T-helper 17 cell (primary cell): ENCODE data around the gene ZNF485. TPM values are rescaled to one million over a fixed set of nuclear protein-coding genes. Genes with fewer than 3 reads are reported as not detected.
A peak's percentile ranks its signal among the peaks of the same experiment; 100 is the strongest.
"Not testable (repeated sequence)": the region's sequence is repeated elsewhere in the genome, so short reads cannot be mapped to it uniquely, and the experiment has no call there.

Experiments used
- ATAC-seq: fragments of 150-1000 bp; cut with Tn5 transposase; 2 replicates; pipeline ENCODE4 v1.10.0; 2021; ENCODE audit warnings: mild to moderate bottlenecking, moderate library complexity
- DNase-seq, 3 donors: peaks; one replicate each; pipeline versions ENCODE4 v3.0.0 to v3.0.0-alpha.2; 2020 to 2021
- H3K9me3 ChIP-seq: one replicate; pipeline ENCODE4 v1.7.0; 2013; ENCODE audit warnings: low read length, mild to moderate bottlenecking; ENCODE audit not compliant: control insufficient read depth, poor library complexity, severe bottlenecking
- H3K27ac Mint-ChIP-seq: one replicate; pipeline ENCODE4 v1.8.0; 2022; ENCODE audit warnings: mild to moderate bottlenecking, moderate library complexity, mixed read lengths
- H3K27me3 Mint-ChIP-seq: one replicate; pipeline ENCODE4 v1.8.0; 2022; ENCODE audit warnings: mixed read lengths
- H3K36me3 Mint-ChIP-seq: one replicate; pipeline ENCODE4 v1.8.0; 2022; ENCODE audit warnings: low read depth, mixed read lengths
- H3K4me1 Mint-ChIP-seq: one replicate; pipeline ENCODE4 v1.8.0; 2022; ENCODE audit warnings: mild to moderate bottlenecking, mixed read lengths
- H3K4me3 Mint-ChIP-seq: one replicate; pipeline ENCODE4 v1.8.0; 2022; ENCODE audit warnings: mild to moderate bottlenecking, moderate library complexity, mixed read lengths
- total RNA-seq, 4 donors: library from RNA in 2 of 4; stranded (reverse) in 2 of 4; gene quantifications; one replicate each; pipeline ENCODE4 v1.2.3 and lab custom pipeline; 2022 to 2026

ZNF485 gene
- total RNA-seq, 2 donors from 2014 or later: 2.4 to 2.9 TPM

GRCh38 chr10:43622038-43622437, 15.8 kb downstream of the ZNF485 start:
- H3K4me3 Mint-ChIP-seq: peak overlapping the region; percentile 25
- peaks cover 6% of the 10 kb centered on the region for H3K9me3 ChIP-seq
- ATAC-seq (no peak), DNase-seq (no peak)
- no peaks in the 10 kb centered on the region for H3K27me3 Mint-ChIP-seq
- H3K27ac Mint-ChIP-seq: no peak overlapping the region
- H3K4me1 Mint-ChIP-seq: peaks cover 8% of the 10 kb centered on the region
- no peaks in the 10 kb centered on the region for H3K36me3 Mint-ChIP-seq

- peak overlapping the region; percentile 49 for H3K4me3 Mint-ChIP-seq
- DNase-seq (no peak), ATAC-seq (no peak)
- H3K27ac Mint-ChIP-seq: peak overlapping the region; percentile 8
- no peaks in the 10 kb centered on the region for H3K36me3 Mint-ChIP-seq
- H3K9me3 ChIP-seq: peaks cover 3% of the 10 kb centered on the region
- peaks cover 8% of the 10 kb centered on the region for H3K4me1 Mint-ChIP-seq
- H3K27me3 Mint-ChIP-seq: no peaks in the 10 kb centered on the region
Measured at GRCh38 chr10:43623351-43623750, 17.1 kb downstream of the ZNF485 start.

- Mint-ChIP-seq H3K27me3 (no peaks in the 10 kb centered on the region), H3K4me3 (no peak overlapping the region), H3K4me1 (peaks cover 5% of the 10 kb centered on the region), H3K36me3 (no peaks in the 10 kb centered on the region), H3K27ac (no peak overlapping the region)
- ATAC-seq (no peak), DNase-seq (no peak)
- no peaks in the 10 kb centered on the region for H3K9me3 ChIP-seq
Measured at GRCh38 chr10:43627942-43628341, 21.7 kb downstream of the ZNF485 start.

GRCh38 chr10:43628956-43629355, 22.7 kb downstream of the ZNF485 start:
- no peaks in the 10 kb centered on the region for H3K27me3 Mint-ChIP-seq
- DNase-seq (no peak), ATAC-seq (no peak)
- H3K9me3 ChIP-seq: no peaks in the 10 kb centered on the region
- no peak overlapping the region for H3K27ac Mint-ChIP-seq
- no peaks in the 10 kb centered on the region for H3K4me1 Mint-ChIP-seq
- no peaks in the 10 kb centered on the region for H3K36me3 Mint-ChIP-seq
- H3K4me3 Mint-ChIP-seq: no peak overlapping the region

GRCh38 chr10:43635816-43636215, 29.6 kb downstream of the ZNF485 start:
- ATAC-seq, DNase-seq, H3K9me3 ChIP-seq, H3K27ac Mint-ChIP-seq, H3K36me3 Mint-ChIP-seq, H3K4me1 Mint-ChIP-seq, H3K4me3 Mint-ChIP-seq, H3K27me3 Mint-ChIP-seq: not testable (repeated sequence)

GRCh38 chr10:43640603-43641002, 34.4 kb downstream of the ZNF485 start:
- H3K9me3 ChIP-seq: peaks cover 33% of the 10 kb centered on the region
- Mint-ChIP-seq H3K4me3 (no peak overlapping the region), H3K27me3 (no peaks in the 10 kb centered on the region), H3K36me3 (peaks cover 4% of the 10 kb centered on the region), H3K4me1 (no peaks in the 10 kb centered on the region), H3K27ac (no peak overlapping the region)
- ATAC-seq (no peak), DNase-seq (no peak)

- Mint-ChIP-seq H3K4me1 (peaks cover 6% of the 10 kb centered on the region), H3K27ac (no peak overlapping the region), H3K36me3 (peaks cover 6% of the 10 kb centered on the region), H3K4me3 (no peak overlapping the region), H3K27me3 (no peaks in the 10 kb centered on the region)
- peaks cover 41% of the 10 kb centered on the region for H3K9me3 ChIP-seq
- no peak for ATAC-seq
- DNase-seq: no peak
Measured at GRCh38 chr10:43644252-43644651, 38.0 kb downstream of the ZNF485 start.

- Mint-ChIP-seq H3K27me3 (no peaks in the 10 kb centered on the region), H3K4me1 (peaks cover 6% of the 10 kb centered on the region), H3K27ac (no peak overlapping the region), H3K4me3 (no peak overlapping the region), H3K36me3 (peaks cover 6% of the 10 kb centered on the region)
- ATAC-seq (no peak), DNase-seq (no peak)
- H3K9me3 ChIP-seq: peaks cover 41% of the 10 kb centered on the region
Measured at GRCh38 chr10:43645866-43646265, 39.6 kb downstream of the ZNF485 start.

- DNase-seq (no peak), ATAC-seq (no peak)
- H3K4me1 Mint-ChIP-seq: peaks cover 6% of the 10 kb centered on the region
- peaks cover 30% of the 10 kb centered on the region for H3K9me3 ChIP-seq
- H3K36me3 Mint-ChIP-seq: peaks cover 6% of the 10 kb centered on the region
- H3K4me3 Mint-ChIP-seq: peak overlapping the region; percentile 93
- H3K27ac Mint-ChIP-seq: peak overlapping the region; percentile 90
- no peaks in the 10 kb centered on the region for H3K27me3 Mint-ChIP-seq
Measured at GRCh38 chr10:43647576-43647975, 41.3 kb downstream of the ZNF485 start.

- peaks cover 6% of the 10 kb centered on the region for H3K4me1 Mint-ChIP-seq
- ATAC-seq (no peak), DNase-seq (no peak)
- peak overlapping the region; percentile 90 for H3K27ac Mint-ChIP-seq
- H3K9me3 ChIP-seq: peaks cover 29% of the 10 kb centered on the region
- H3K4me3 Mint-ChIP-seq: peak overlapping the region; percentile 93
- H3K27me3 Mint-ChIP-seq: no peaks in the 10 kb centered on the region
- peaks cover 6% of the 10 kb centered on the region for H3K36me3 Mint-ChIP-seq
Measured at GRCh38 chr10:43648095-43648397, 41.8 kb downstream of the ZNF485 start.

- ATAC-seq (peak; percentile 99), DNase-seq (peak; percentile 72 to 75 (median 74))
- Mint-ChIP-seq H3K27me3 (no peaks in the 10 kb centered on the region), H3K27ac (peak within 1 kb of the TSS; percentile 90), H3K36me3 (peaks cover 2% of the 10 kb centered on the region), H3K4me1 (peaks cover 6% of the 10 kb centered on the region), H3K4me3 (peak within 1 kb of the TSS; percentile 93)
- H3K9me3 ChIP-seq: peaks cover 25% of the 10 kb centered on the region
Measured at GRCh38 chr10:43648398-43649184, 42.4 kb downstream of the ZNF485 start, which contains the start of gene ZNF32. TSS of gene ZNF32 (minus strand) at chr10:43648881. CDS start at chr10:43646133, 2,748 bp downstream.

GRCh38 chr10:43649185-43649523, 42.9 kb downstream of the ZNF485 start:
- Mint-ChIP-seq H3K36me3 (peaks cover 2% of the 10 kb centered on the region), H3K27ac (peak overlapping the region; percentile 79), H3K4me1 (peaks cover 6% of the 10 kb centered on the region), H3K4me3 (peak overlapping the region; percentile 93), H3K27me3 (no peaks in the 10 kb centered on the region)
- H3K9me3 ChIP-seq: peaks cover 19% of the 10 kb centered on the region
- ATAC-seq (peak; percentile 1), DNase-seq (no peak)

GRCh38 chr10:43653746-43654145, 47.5 kb downstream of the ZNF485 start:
- H3K9me3 ChIP-seq: no peaks in the 10 kb centered on the region
- no peaks in the 10 kb centered on the region for H3K36me3 Mint-ChIP-seq
- peaks cover 4% of the 10 kb centered on the region for H3K4me1 Mint-ChIP-seq
- peaks cover 25% of the 10 kb centered on the region for H3K27me3 Mint-ChIP-seq
- H3K27ac Mint-ChIP-seq: no peak overlapping the region
- DNase-seq: no peak
- H3K4me3 Mint-ChIP-seq: no peak overlapping the region
- no peak for ATAC-seq

GRCh38 chr10:43655311-43655710, 49.1 kb downstream of the ZNF485 start:
- Mint-ChIP-seq H3K4me1 (no peaks in the 10 kb centered on the region), H3K27ac (no peak overlapping the region), H3K27me3 (peaks cover 36% of the 10 kb centered on the region), H3K4me3 (no peak overlapping the region), H3K36me3 (no peaks in the 10 kb centered on the region)
- no peaks in the 10 kb centered on the region for H3K9me3 ChIP-seq
- DNase-seq: no peak
- no peak for ATAC-seq
